Upper lobe of left lung (tissue), 6 donors: Measurements from ENCODE around the gene TFB1M. TPM values are rescaled to one million over a fixed set of nuclear protein-coding genes. Genes with fewer than 3 reads are reported as not detected.
A peak's percentile ranks its signal among the peaks of the same experiment; 100 is the strongest.
"Not testable (repeated sequence)": the region's sequence is repeated elsewhere in the genome, so short reads cannot be mapped to it uniquely, and the experiment has no call there.

ENCODE experiments used
- ATAC-seq, 2 donors: fragments of 200-7000 bp; cut with Tn5 transposase; one replicate each; pipeline ENCODE4 v1.9.1; 2022; ENCODE audit warnings: mild to moderate bottlenecking in 2 of 2, moderate library complexity in 2 of 2; ENCODE audit not compliant: low FRiP score in 2 of 2
- DNase-seq, 2 donors: peaks; one replicate each; pipeline ENCODE4 v3.0.0-alpha.2; 2019 to 2020
- H3K27ac ChIP-seq, 4 donors: fragments of 200-600 bp; sonication (generic); one replicate each; pipeline ENCODE4 v1.5.1; 2016 to 2019
- H3K27me3 ChIP-seq, 4 donors: fragments of 200-600 bp; sonication (generic); one replicate each; pipeline ENCODE4 v1.5.1; 2017 to 2019
- H3K36me3 ChIP-seq, 4 donors: fragments of 200-600 bp; sonication (generic); one replicate each; pipeline ENCODE4 v1.5.1; 2016 to 2019
- H3K4me1 ChIP-seq, 4 donors: fragments of 200-600 bp; sonication (generic); one replicate each; pipeline ENCODE4 v1.5.1; 2018 to 2019
- H3K4me3 ChIP-seq, 4 donors: fragments of 200-600 bp; sonication (generic); one replicate each; pipeline ENCODE4 v1.5.1; 2017 to 2019; ENCODE audit warnings: mild to moderate bottlenecking in 2 of 4, moderate library complexity in 1 of 4
- H3K9me3 ChIP-seq, 4 donors: fragments of 200-600 bp; sonication (generic); one replicate each; pipeline ENCODE4 v1.5.1; 2018 to 2019
- CTCF ChIP-seq, 6 experiments: fragments of 450-650 bp in 4 of 6; fragments of 200-600 bp in 2 of 6; sonication (generic) in 2 of 6; IDR thresholded peaks; one replicate each; pipeline ENCODE4 v1.5.1; 2016 to 2019; ENCODE audit warnings: antibody characterized with exemption in 6 of 6
- EP300 ChIP-seq, 4 donors: sonication (generic); formaldehyde crosslinking; IDR thresholded peaks; one replicate each; pipeline ENCODE4 v1.5.1; 2017; ENCODE audit warnings: antibody characterized with exemption in 4 of 4, control low read depth in 2 of 4
- POLR2A ChIP-seq, 4 donors: fragments of 450-650 bp; IDR thresholded peaks; one replicate each; pipeline ENCODE4 v1.5.1; 2016 to 2017; ENCODE audit warnings: antibody characterized with exemption in 4 of 4, mild to moderate bottlenecking in 2 of 4
- POLR2AphosphoS5 ChIP-seq, 2 donors: sonication (generic); formaldehyde crosslinking; IDR thresholded peaks; one replicate each; pipeline ENCODE4 v1.5.1; 2017; ENCODE audit warnings: antibody characterized with exemption in 2 of 2
- WGBS, 2 donors: methylation state at CpG; one replicate each; pipeline ENCODE4 v1.1.5; 2017 to 2018; 5-methylcytosine and 5-hydroxymethylcytosine counted together
- total RNA-seq, 6 donors: library from RNA; depleted of rRNA in 4 of 6; stranded (reverse); fragments of >200 nt in 4 of 6; gene quantifications; one replicate each; pipeline versions ENCODE4 v1.1.0 to v1.2.1, GENCODE V29; 2016 to 2021
- donor health status: DM: no; HTN: no; CAD: no; lungs with moderate emphysema.
- donor health status: DM: no; HTN: yes; CAD: no; lungs with severe emphysema.

TFB1M gene
- 10 to 100 TPM in 5 of 6 donors, 1 to 10 TPM in 1; 4.2 to 19.6 (median 15.0) TPM for total RNA-seq

GRCh38 chr6:155314092-155314772, at the start of gene TFB1M:
Gene TFB1M, minus strand, starts transcription at chr6:155314484. Its CDS starts 56 bp downstream, at chr6:155314428.
- Histone ChIP-seq H3K27ac (peak within 1 kb of the TSS; percentile 78 to 86 (median 84)), H3K4me3 (peak within 1 kb of the TSS; percentile 71 to 90 (median 78)), H3K27me3 (no peaks in the 10 kb centered on the region), H3K4me1 (peaks cover 0 to 11% (median 5%) of the 10 kb centered on the region in 4 donors), H3K36me3 (peaks cover 0 to 4% (median 0%) of the 10 kb centered on the region in 4 donors), H3K9me3 (no peaks in the 10 kb centered on the region)
- no peak for TF ChIP-seq EP300 (IDR thresholded peaks at IDR 0.05)
- peak in 3 of 4 donors; percentile 40 to 89 (median 75) for TF ChIP-seq POLR2A (IDR thresholded peaks at IDR 0.05)
- peak; percentile 88 to 91 for TF ChIP-seq POLR2AphosphoS5 (IDR thresholded peaks at IDR 0.05)
- peak in 1 of 6 experiments; percentile 16 for TF ChIP-seq CTCF (IDR thresholded peaks at IDR 0.05)
- ATAC-seq (peak; percentile 99 to 100), DNase-seq (peak; percentile 98 to 99)
- 0% methylated on average over 8 to 28 of the region's 52 CpGs for WGBS, 2 donors

GRCh38 chr6:155364021-155364420, 49.7 kb upstream of the TFB1M start:
- H3K27ac ChIP-seq, H3K4me1 ChIP-seq, H3K36me3 ChIP-seq, H3K4me3 ChIP-seq, H3K9me3 ChIP-seq, DNase-seq, ATAC-seq, H3K27me3 ChIP-seq: not testable (repeated sequence)
- 58 to 75% methylated on average over 12 of the region's 12 CpGs for WGBS, 2 donors

GRCh38 chr6:155362968-155363632, 48.8 kb upstream of the TFB1M start:
- not testable (repeated sequence) for H3K27me3 ChIP-seq, H3K4me1 ChIP-seq, H3K9me3 ChIP-seq, H3K4me3 ChIP-seq, H3K36me3 ChIP-seq, ATAC-seq, H3K27ac ChIP-seq
- peak in 1 of 2 donors; percentile 80 for DNase-seq
- WGBS, 2 donors, result 95% methylated on average over 28 to 37 of the region's 39 CpGs

- Histone ChIP-seq H3K9me3 (peaks cover 0 to 16% (median 9%) of the 10 kb centered on the region in 4 donors), H3K4me1 (no peaks in the 10 kb centered on the region), H3K27ac (no peak overlapping the region), H3K27me3 (no peaks in the 10 kb centered on the region), H3K4me3 (no peak overlapping the region), H3K36me3 (no peaks in the 10 kb centered on the region)
- TF ChIP-seq POLR2A (IDR thresholded peaks at IDR 0.05) (no peak), EP300 (IDR thresholded peaks at IDR 0.05) (no peak), POLR2AphosphoS5 (IDR thresholded peaks at IDR 0.05) (no peak), CTCF (IDR thresholded peaks at IDR 0.05) (no peak)
- ATAC-seq (no peak), DNase-seq (no peak)
These were observed 39.9 kb upstream of the TFB1M start for GRCh38 chr6:155354167-155354566.

- H3K4me1 ChIP-seq, result no peaks in the 10 kb centered on the region
- H3K4me3 ChIP-seq, result no peak overlapping the region
- no peaks in the 10 kb centered on the region for H3K27me3 ChIP-seq
- TF ChIP-seq POLR2A (IDR thresholded peaks at IDR 0.05) (no peak), CTCF (IDR thresholded peaks at IDR 0.05) (no peak), EP300 (IDR thresholded peaks at IDR 0.05) (no peak), POLR2AphosphoS5 (IDR thresholded peaks at IDR 0.05) (no peak)
- ATAC-seq (no peak), DNase-seq (no peak)
- no peaks in the 10 kb centered on the region for H3K36me3 ChIP-seq
- H3K9me3 ChIP-seq, result peaks cover 0 to 16% (median 9%) of the 10 kb centered on the region in 4 donors
- H3K27ac ChIP-seq, result no peak overlapping the region
These were observed 38.5 kb upstream of the TFB1M start for GRCh38 chr6:155352811-155353210.

- no peak for DNase-seq
- no peaks in the 10 kb centered on the region for H3K36me3 ChIP-seq
- ATAC-seq, result no peak
- WGBS, 2 donors, result 81 to 85% methylated on average over 4 of the region's 4 CpGs
- H3K4me3 ChIP-seq, result no peak overlapping the region
- no peaks in the 10 kb centered on the region for H3K27me3 ChIP-seq
- H3K9me3 ChIP-seq, result peaks cover 0 to 16% (median 9%) of the 10 kb centered on the region in 4 donors
- TF ChIP-seq POLR2AphosphoS5 (IDR thresholded peaks at IDR 0.05), result no peak
- no peaks in the 10 kb centered on the region for H3K4me1 ChIP-seq
- H3K27ac ChIP-seq, result no peak overlapping the region
These were observed 37.8 kb upstream of the TFB1M start for GRCh38 chr6:155352130-155352420.
